HepG2 (cell line): ENCODE data around the gene NOTUM. TPM values are rescaled to one million over a fixed set of nuclear protein-coding genes. Genes with fewer than 3 reads are reported as not detected.
A peak's percentile ranks its signal among the peaks of the same experiment; 100 is the strongest.

Source experiments
- ATAC-seq: fragments of 200-7000 bp; cut with Tn5 transposase; 3 replicates; pipeline ENCODE4 v1.9.1; 2020; ENCODE audit warnings: mild to moderate bottlenecking, moderate library complexity
- BruUV-seq: library from RNA; stranded (reverse); fragments of 400-500 nt; replicated peaks from 2 replicates; lab custom pipeline; 2021; lab: Mats Ljungman, UMichigan
- CTCF ChIA-PET: fragments of 300-600 bp; formaldehyde crosslinking; extraction: SDS; loops from one replicate; lab custom pipeline; 2021; ENCODE audit warnings: low total read pairs, inconsistent platforms, low intra/inter-chr PET ratio; lab: Yijun Ruan, JAX
- POLR2A ChIA-PET: fragments of 350-600 bp; sonication (Branson Sonifier 250); formaldehyde crosslinking; loops from one replicate; lab custom pipeline; 2020; ENCODE audit warnings: antibody characterized with exemption, inconsistent platforms; lab: Yijun Ruan, JAX
- DNase-seq: peaks from one replicate; pipeline ENCODE4 v3.0.0-alpha.2; 2015; ENCODE audit warnings: low spot score
- FAIRE-seq: peaks from 3 replicates; lab custom pipeline; 2011; peaks lifted over from hg19 to GRCh38; lab: Jason Lieb, UNC
- H2AFZ ChIP-seq: one replicate; pipeline ENCODE4 v1.6.1; 2011; ENCODE audit warnings: low read length, inconsistent platforms
- H3K27ac ChIP-seq: fragments of 300-600 bp; 3 replicates; pipeline ENCODE4 v1.8.0; 2011; ENCODE audit warnings: mixed run types, mild to moderate bottlenecking, mixed read lengths, low read length, inconsistent platforms; ENCODE audit not compliant: insufficient read depth; ENCODE audit errors: extremely low read length
- H3K27me3 ChIP-seq, 2 experiments: fragments of 200-600 bp in 1 of 2; 2 replicates in 1 of 2; 3 replicates in 1 of 2; pipeline versions ENCODE4 v1.6.0 to v1.8.0; 2011; ENCODE audit warnings: low read length in 2 of 2, mild to moderate bottlenecking in 2 of 2, moderate library complexity in 2 of 2, inconsistent platforms in 1 of 2; ENCODE audit not compliant: insufficient read depth in 2 of 2, control insufficient read depth in 1 of 2
- H3K36me3 ChIP-seq, 2 experiments: fragments of 200-600 bp in 1 of 2; replicated peaks in 1 of 2; 2 replicates in 1 of 2; 3 replicates in 1 of 2; pipeline versions ENCODE4 v1.5.1 to v1.8.0; 2011; ENCODE audit warnings: low read length in 2 of 2, inconsistent platforms in 1 of 2; ENCODE audit not compliant: insufficient read depth in 2 of 2, control insufficient read depth in 1 of 2
- H3K4me1 ChIP-seq: 2 replicates; pipeline ENCODE4 v1.5.1; 2012; ENCODE audit warnings: low read length, inconsistent platforms; ENCODE audit not compliant: insufficient read depth
- H3K4me2 ChIP-seq: 2 replicates; pipeline ENCODE4 v1.6.0; 2011; ENCODE audit warnings: low read depth, low read length, inconsistent platforms
- H3K4me3 ChIP-seq, 3 experiments: fragments of 200-600 bp in 1 of 3; sonication (generic), shearing (Covaris generic) in 1 of 3; replicated peaks in 1 of 3; 2 replicates each; pipeline ENCODE4 v1.5.1; 2011 to 2016; ENCODE audit warnings: low read length in 3 of 3, inconsistent platforms in 2 of 3, low read depth in 2 of 3, mild to moderate bottlenecking in 2 of 3, control low read depth in 1 of 3, mixed read lengths in 1 of 3; ENCODE audit not compliant: insufficient read depth in 1 of 3
- H3K79me2 ChIP-seq: one replicate; pipeline ENCODE4 v1.6.1; 2011; ENCODE audit warnings: low read length, inconsistent platforms; ENCODE audit not compliant: insufficient read depth
- H3K9ac ChIP-seq: 2 replicates; pipeline ENCODE4 v1.6.0; 2011; ENCODE audit warnings: mild to moderate bottlenecking, low read depth, low read length, inconsistent platforms; ENCODE audit not compliant: insufficient read depth
- H3K9me3 ChIP-seq: 2 replicates; pipeline ENCODE4 v1.5.1; 2012; ENCODE audit warnings: mild to moderate bottlenecking, low read length
- H4K20me1 ChIP-seq: 2 replicates; pipeline ENCODE4 v1.6.0; 2011; ENCODE audit warnings: inconsistent platforms, mild to moderate bottlenecking, low read length, moderate library complexity; ENCODE audit not compliant: insufficient read depth
- BORCS8-MEF2B ChIP-seq: sonication (generic); formaldehyde crosslinking; IDR thresholded peaks from 2 replicates; pipeline ENCODE4 v1.8.0; 2022; ENCODE audit warnings: mild to moderate bottlenecking, missing genetic modification reagents
- EHMT2 ChIP-seq: fragments of 200-600 bp; sonication (generic); IDR thresholded peaks from 2 replicates; pipeline ENCODE4 v1.7.0; 2017; ENCODE audit warnings: antibody characterized with exemption, low read depth, low read length, borderline replicate concordance
- HNRNPL ChIP-seq: fragments of 200-400 bp; formaldehyde crosslinking; IDR thresholded peaks from 2 replicates; pipeline ENCODE4 v1.6.1; 2017; ENCODE audit warnings: mild to moderate bottlenecking, low read depth, low read length
- KIAA2018 ChIP-seq: sonication (generic); formaldehyde crosslinking; IDR thresholded peaks from 2 replicates; pipeline ENCODE4 v1.5.0; 2020; ENCODE audit warnings: mild to moderate bottlenecking, missing genetic modification reagents, borderline replicate concordance
- RFX1 ChIP-seq: fragments of 450-650 bp; IDR thresholded peaks from 2 replicates; pipeline ENCODE4 v1.6.1; 2017
- SP4 ChIP-seq: sonication (generic); formaldehyde crosslinking; IDR thresholded peaks from 2 replicates; pipeline ENCODE4 v1.8.1; 2023; ENCODE audit warnings: mild to moderate bottlenecking, missing genetic modification reagents
- THAP9 ChIP-seq: sonication (generic); formaldehyde crosslinking; IDR thresholded peaks from 2 replicates; pipeline ENCODE4; 2020; ENCODE audit warnings: missing genetic modification reagents, mild to moderate bottlenecking, borderline replicate concordance
- ZBTB38 ChIP-seq: sonication (generic); formaldehyde crosslinking; IDR thresholded peaks from 2 replicates; pipeline ENCODE4 v1.5.1; 2020; ENCODE audit warnings: mild to moderate bottlenecking, missing genetic modification reagents
- ZNF333 ChIP-seq: sonication (generic); formaldehyde crosslinking; IDR thresholded peaks from 2 replicates; pipeline ENCODE4 v1.4.0; 2020; ENCODE audit warnings: mild to moderate bottlenecking, missing genetic modification reagents, borderline replicate concordance
- ZNF691 ChIP-seq: sonication (generic); formaldehyde crosslinking; IDR thresholded peaks from 2 replicates; pipeline ENCODE4 v1.4.0; 2020; ENCODE audit warnings: missing genetic modification reagents, low read depth, mild to moderate bottlenecking, borderline replicate concordance
- WGBS: methylation state at CpG from one replicate; pipeline ENCODE4 v1.1.6; 2017; ENCODE audit warnings: low lambda C conversion rate; 5-methylcytosine and 5-hydroxymethylcytosine counted together
- in situ Hi-C: cut with HindIII; loops from 2 replicates; pipeline ENCODE4 v1.10.0; 2017; ENCODE audit warnings: low pct_unique_long_range_greater_than_20kb; ENCODE audit not compliant: extremely low pct_ligation_motif_present
- intact Hi-C: fragments of 100-400 bp; cut with micrococcal nuclease; formaldehyde crosslinking; loops from one replicate; pipeline ENCODE4 v1.10.0; 2022; ENCODE audit not compliant: unreplicated experiment
- polyA plus RNA-seq, 8 experiments: library from polyadenylated mRNA; depleted of rRNA in 3 of 8; stranded (reverse) in 7 of 8; unstranded in 1 of 8; fragments of >200 nt; fragmentation: Illumina TruSeq in 4 of 8; extraction: Trizol in 4 of 8; gene quantifications; 2 replicates each; pipeline versions ENCODE4 v1.2.1 to v1.2.3, GENCODE V29; 2011 to 2016; ENCODE audit warnings: low read depth in 4 of 8, missing spikeins in 1 of 8, mixed read lengths in 1 of 8; ENCODE audit not compliant: insufficient read depth in 1 of 8
- total RNA-seq, 5 experiments: library from RNA; depleted of rRNA; stranded (reverse); fragments of >200 nt; fragmentation: Illumina TruSeq; extraction: Trizol; gene quantifications; 2 replicates each; pipeline ENCODE4 v1.2.3, GENCODE V29; 2016; ENCODE audit warnings: low read depth in 1 of 5

NOTUM gene
- total and polyA plus RNA-seq, 2 of the 13 experiments (the other 11 are each of a cell fraction or from before 2014, with no cell fraction given) = 150 to 160 TPM

GRCh38 chr17:81957691-81958432 lies 3.1 kb downstream of the NOTUM start:
- peak overlapping the region; percentile 86 for H3K27ac ChIP-seq
- intact Hi-C loops = loop anchor here (1.0 kb wide), 1 partner anchor 63 kb away; no protein-coding TSS in a partner anchor
- H3K27me3 ChIP-seq = no peaks in the 10 kb centered on the region; a peak in 1 of 5 replicates
- TF ChIP-seq RFX1 = no peak
- TF ChIP-seq EHMT2 = no peak
- peak; percentile 41; the same call in 1 of the 2 replicates for TF ChIP-seq HNRNPL
- TF ChIP-seq THAP9 (CRISPR knock-in tag) = no peak
- TF ChIP-seq ZNF691 = 0 out of 2 replicates have a peak, but pooled peaks have one; percentile 4
- no peak for TF ChIP-seq SP4 (CRISPR knock-in tag)
- no peak for TF ChIP-seq ZNF333
- no peak for TF ChIP-seq BORCS8-MEF2B (CRISPR knock-in tag)
- no peak for TF ChIP-seq KIAA2018 (CRISPR knock-in tag)
- peak; percentile 23; the same call in 1 of the 2 replicates for TF ChIP-seq ZBTB38 (CRISPR knock-in tag)

More at GRCh38 chr17:81957691-81958432, 3.1 kb downstream of the NOTUM start:
- ChIA-PET POLR2A (interaction anchor here (0.6 to 9.7 kb wide), 4 partner anchors 37 to 85 kb away, joined by 3 to 136 read pairs (median 32); partner anchors contain the start of genes CENPX and LRRC45), CTCF (interaction anchor here (3.6 to 4.7 kb wide), 4 partner anchors 34 to 62 kb away, joined by 25 to 181 read pairs (median 53); partner anchors contain the start of genes CENPX and LRRC45)
- no peak overlapping the region for H2AFZ ChIP-seq
- H3K36me3 ChIP-seq = peaks cover 33 to 57% of the 10 kb centered on the region in 2 experiments
- H3K4me1 ChIP-seq = peaks cover 67% of the 10 kb centered on the region
- no peak for DNase-seq
- peaks cover 53% of the 10 kb centered on the region for H3K79me2 ChIP-seq
- 94% methylated on average over 16 of the region's 19 CpGs for WGBS
- ATAC-seq = no peak
- in situ Hi-C loops = loop anchor here (5.0 kb wide), 2 partner anchors 39 to 64 kb away; partner anchors contain the start of genes CENPX and LRRC45
- FAIRE-seq = no peak
- peaks cover 23% of the 10 kb centered on the region for H4K20me1 ChIP-seq
- H3K9ac ChIP-seq = peak overlapping the region; percentile 99
- peak overlapping the region; percentile 95 to 97 (median 96) for H3K4me3 ChIP-seq
- no TSS peak for BruUV-seq
- no peaks in the 10 kb centered on the region for H3K9me3 ChIP-seq
- H3K4me2 ChIP-seq = peak overlapping the region; percentile 99
